ENCODE measurements around the gene UMAD1. TPM values are rescaled to one million over a fixed set of nuclear protein-coding genes. Genes with fewer than 3 reads are reported as not detected.

The UMAD1 gene
- total RNA-seq, 4 donors from 2014 or later: 9.4 to 17.8 (median 12.1) TPM

DNA sequence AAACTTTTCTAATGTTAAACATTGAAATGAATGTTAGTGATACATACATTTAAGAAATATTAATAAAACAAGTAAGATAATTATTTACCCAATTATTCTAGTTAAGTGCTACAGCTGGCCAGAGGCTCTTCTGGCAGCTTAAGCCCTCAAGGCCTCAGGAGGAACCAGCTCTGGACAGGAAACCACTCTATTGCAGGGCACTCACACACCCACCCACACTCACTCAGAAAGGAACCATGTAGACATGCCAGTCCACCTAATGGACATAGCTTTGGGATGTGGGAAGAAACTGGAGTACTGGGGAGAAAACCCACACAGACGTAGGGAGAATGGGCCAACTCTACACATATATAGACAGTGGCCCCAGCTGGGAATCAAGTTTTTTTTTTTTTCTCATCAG is 28.2 kb downstream of the UMAD1 start:
- no peak for TF ChIP-seq CTCF (IDR thresholded peaks at IDR 0.05; ENCODE audit: low read depth)

DNA sequence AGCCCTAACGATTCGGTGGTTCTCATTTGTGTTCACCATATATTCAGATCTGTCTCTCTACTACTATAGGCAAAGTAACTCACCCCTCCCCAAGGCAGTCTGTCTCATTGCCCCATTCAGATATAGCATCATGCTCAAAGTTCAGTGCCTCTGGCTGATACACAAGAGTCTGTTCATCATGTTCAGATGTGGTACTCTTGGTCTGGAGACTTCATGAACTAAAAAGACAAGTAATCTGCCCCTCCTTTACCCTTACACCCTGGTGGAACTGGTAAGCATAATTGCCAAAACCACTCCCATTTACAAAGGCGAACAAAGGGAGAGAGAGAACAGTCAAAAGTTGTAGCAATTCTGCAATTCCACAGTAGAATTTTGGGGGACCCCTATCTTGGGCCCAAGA is 29.9 kb downstream of the UMAD1 start:
- no peak for TF ChIP-seq CTCF (IDR thresholded peaks at IDR 0.05; ENCODE audit: low read depth)

DNA sequence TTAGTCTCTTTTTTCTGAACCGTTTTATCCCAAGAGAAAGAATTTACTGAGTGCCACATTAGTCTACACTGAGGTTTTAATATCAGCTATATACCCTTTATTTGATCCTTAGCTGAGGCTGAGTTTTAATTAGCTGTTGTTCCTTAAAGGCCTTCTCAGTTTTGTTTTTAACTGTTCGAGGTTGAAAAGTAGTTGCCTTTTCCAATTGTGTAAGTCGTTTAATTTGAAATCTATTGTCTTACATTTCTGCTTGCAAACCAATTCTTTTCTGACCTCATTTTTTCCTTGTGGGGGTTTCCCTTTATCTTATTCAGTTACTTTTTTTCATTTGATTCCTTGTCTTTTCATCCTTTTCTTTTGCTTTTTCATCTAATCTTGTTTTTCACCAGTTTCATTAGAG is 30.8 kb downstream of the UMAD1 start:
- TF ChIP-seq CTCF (IDR thresholded peaks at IDR 0.05; ENCODE audit: low read depth): no peak

GRCh38 chr7:7672545-7673239 is 32.1 kb downstream of the UMAD1 start:
- no peak for TF ChIP-seq CTCF (IDR thresholded peaks at IDR 0.05; ENCODE audit: low read depth)

DNA sequence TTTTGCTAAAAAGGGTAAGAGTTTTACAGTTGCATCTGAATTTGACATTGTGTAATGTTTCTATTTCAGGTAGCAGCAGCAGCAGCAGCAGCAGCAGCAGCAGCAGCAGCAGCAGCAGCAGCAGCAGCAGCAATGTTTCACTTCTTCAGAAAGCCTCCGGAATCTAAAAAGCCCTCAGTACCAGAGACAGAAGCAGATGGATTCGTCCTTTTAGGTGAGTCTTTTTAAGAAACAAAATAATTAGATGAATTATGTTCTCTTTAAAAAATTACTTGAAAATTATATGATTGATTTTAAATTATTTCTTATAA is 32.6 kb downstream of the UMAD1 start:
- no peak for TF ChIP-seq CTCF (IDR thresholded peaks at IDR 0.05; ENCODE audit: low read depth)

- TF ChIP-seq CTCF (IDR thresholded peaks at IDR 0.05; ENCODE audit: low read depth): no peak
Measured at GRCh38 chr7:7675686-7676085, 35.1 kb downstream of the UMAD1 start.

GRCh38 chr7:7681191-7681935 is 40.8 kb downstream of the UMAD1 start:
- TF ChIP-seq CTCF (IDR thresholded peaks at IDR 0.05; ENCODE audit: low read depth): no peak
